Neural cell (in vitro differentiated cells): Measurements from ENCODE around the gene ARHGEF4. TPM values are rescaled to one million over a fixed set of nuclear protein-coding genes. Genes with fewer than 3 reads are reported as not detected.

Experiments used
- H2AFZ ChIP-seq: fragments of 200-600, 300-800 bp; sonication (generic), shearing (Covaris generic); 2 replicates; pipeline ENCODE4 v1.6.0; 2014; ENCODE audit warnings: low read depth, mild to moderate bottlenecking, antibody characterized with exemption, low read length, moderate library complexity
- H3F3A ChIP-seq: fragments of 200-600 bp; shearing (Covaris generic); 2 replicates; pipeline ENCODE4 v1.6.1; 2016; ENCODE audit warnings: mild to moderate bottlenecking, moderate library complexity, mixed read lengths, antibody characterized with exemption, low read length; ENCODE audit not compliant: insufficient read depth, poor library complexity, severe bottlenecking
- H3K27ac ChIP-seq: fragments of 200-600, 300-800 bp; sonication (generic), shearing (Covaris generic); 2 replicates; pipeline ENCODE4 v1.5.1; 2014; ENCODE audit warnings: mild to moderate bottlenecking, low read length, moderate library complexity
- H3K27me3 ChIP-seq: fragments of 300-800, 200-600 bp; sonication (generic), shearing (Covaris generic); 2 replicates; pipeline ENCODE4 v1.6.0; 2014; ENCODE audit warnings: mild to moderate bottlenecking, low read depth, low read length, moderate library complexity; ENCODE audit not compliant: insufficient read depth
- H3K36me3 ChIP-seq: fragments of 300-800, 200-600 bp; sonication (generic), shearing (Covaris generic); 2 replicates; pipeline ENCODE4 v1.5.1; 2014; ENCODE audit warnings: mild to moderate bottlenecking, antibody characterized with exemption, low read length, moderate library complexity; ENCODE audit not compliant: insufficient read depth
- H3K4me2 ChIP-seq: fragments of 300-800, 200-600 bp; sonication (generic), shearing (Covaris generic); 2 replicates; pipeline ENCODE4 v1.6.0; 2014; ENCODE audit warnings: mild to moderate bottlenecking, low read length
- H3K4me3 ChIP-seq: fragments of 300-800, 200-600 bp; sonication (generic), shearing (Covaris generic); 2 replicates; pipeline ENCODE4 v1.5.1; 2014; ENCODE audit warnings: mild to moderate bottlenecking, low read length, moderate library complexity
- H3K79me2 ChIP-seq: fragments of 200-600 bp; shearing (Covaris generic); replicated peaks from 2 replicates; pipeline ENCODE4 v1.6.0; 2014; ENCODE audit warnings: mild to moderate bottlenecking, low read length, moderate library complexity; ENCODE audit not compliant: insufficient read depth
- H3K9ac ChIP-seq: fragments of 300-800, 200-600 bp; sonication (generic), shearing (Covaris generic); 2 replicates; pipeline ENCODE4 v1.6.1; 2016; ENCODE audit warnings: mild to moderate bottlenecking, low read length, mixed read lengths
- H3K9me2 ChIP-seq: fragments of 200-600 bp; shearing (Covaris generic); 2 replicates; pipeline ENCODE4 v1.6.1; 2016; ENCODE audit warnings: mild to moderate bottlenecking, low read length, mixed read lengths; ENCODE audit not compliant: insufficient read depth
- H3K9me3 ChIP-seq: fragments of 200-600, 300-800 bp; sonication (generic), shearing (Covaris generic); 2 replicates; pipeline ENCODE4 v1.6.1; 2016; ENCODE audit warnings: mild to moderate bottlenecking, mixed run types, low read length, moderate library complexity, mixed read lengths
- H4K20me1 ChIP-seq: fragments of 200-600 bp; shearing (Covaris generic); 2 replicates; pipeline ENCODE4 v1.6.1; 2016; ENCODE audit warnings: mild to moderate bottlenecking, mixed run types; ENCODE audit not compliant: insufficient read depth
- CTCF ChIP-seq: fragments of 450-650 bp; IDR thresholded peaks from 2 replicates; pipeline ENCODE4 v1.5.1; 2014; ENCODE audit warnings: antibody characterized with exemption, mild to moderate bottlenecking, moderate library complexity; ENCODE audit not compliant: poor library complexity, severe bottlenecking
- EP300 ChIP-seq: fragments of 450-650 bp; conservative IDR thresholded peaks from 2 replicates; pipeline ENCODE4 v1.6.1; 2014; ENCODE audit warnings: antibody characterized with exemption, mild to moderate bottlenecking, moderate library complexity; ENCODE audit not compliant: poor library complexity, severe bottlenecking
- EZH2 ChIP-seq: fragments of 200-600, 300-800 bp; shearing (Covaris generic), sonication (generic); IDR thresholded peaks from 2 replicates; pipeline ENCODE4 v1.6.1; 2014; ENCODE audit warnings: antibody characterized with exemption, low read length, borderline replicate concordance, mild to moderate bottlenecking; ENCODE audit not compliant: insufficient read depth, poor library complexity, severe bottlenecking
- MXI1 ChIP-seq: fragments of 450-650 bp; conservative IDR thresholded peaks from 2 replicates; pipeline ENCODE4 v1.6.1; 2014; ENCODE audit warnings: antibody characterized with exemption, mild to moderate bottlenecking; ENCODE audit not compliant: poor library complexity, severe bottlenecking
- POLR2AphosphoS5 ChIP-seq: IDR thresholded peaks from 2 replicates; pipeline ENCODE4 v1.6.1; 2012
- RAD21 ChIP-seq: fragments of 450-650 bp; conservative IDR thresholded peaks from 2 replicates; pipeline ENCODE4 v1.6.1; 2014; ENCODE audit warnings: antibody characterized with exemption, mild to moderate bottlenecking, moderate library complexity
- REST ChIP-seq: IDR thresholded peaks from 2 replicates; pipeline ENCODE4 v1.6.1; 2012; ENCODE audit warnings: borderline replicate concordance
- SMC3 ChIP-seq: fragments of 450-650 bp; conservative IDR thresholded peaks from 2 replicates; pipeline ENCODE4 v1.6.1; 2014; ENCODE audit warnings: antibody characterized with exemption, mild to moderate bottlenecking, moderate library complexity; ENCODE audit not compliant: poor library complexity
- TAF1 ChIP-seq: IDR thresholded peaks from 2 replicates; pipeline ENCODE4 v1.6.1; 2012; ENCODE audit warnings: low read depth
- polyA plus RNA-seq: library from polyadenylated mRNA; depleted of rRNA; stranded (reverse); fragments of >200 nt; gene quantifications from 2 replicates; pipeline ENCODE4 v1.2.3, GENCODE V29; 2014

Gene ARHGEF4
- polyA plus RNA-seq, 1 donor from 2014 or later, result 45.9 TPM

GRCh38 chr2:131032393-131032836 lies 195.7 kb downstream of the ARHGEF4 start:
- Histone ChIP-seq H3K9me2 (no peaks in the 10 kb centered on the region), H4K20me1 (no peaks in the 10 kb centered on the region), H2AFZ (no peak overlapping the region), H3K79me2 (no peaks in the 10 kb centered on the region), H3K9ac (no peak overlapping the region), H3K4me2 (no peak overlapping the region), H3K4me3 (no peak overlapping the region), H3K36me3 (no peaks in the 10 kb centered on the region), H3K9me3 (no peaks in the 10 kb centered on the region), H3F3A (no peaks in the 10 kb centered on the region), H3K27me3 (no peaks in the 10 kb centered on the region), H3K27ac (no peak overlapping the region)
- TF ChIP-seq CTCF, result no peak
- TF ChIP-seq EP300, result no peak
- TF ChIP-seq EZH2, result no peak
- TF ChIP-seq SMC3, result no peak
- no peak for TF ChIP-seq MXI1
- no peak for TF ChIP-seq TAF1
- TF ChIP-seq REST, result no peak
- no peak for TF ChIP-seq POLR2AphosphoS5
- no peak for TF ChIP-seq RAD21

- H3K9me2 ChIP-seq, result no peaks in the 10 kb centered on the region
- peak overlapping the region; percentile 68 for H3K4me3 ChIP-seq
- no peak overlapping the region for H2AFZ ChIP-seq
- no peaks in the 10 kb centered on the region for H3K79me2 ChIP-seq
- no peaks in the 10 kb centered on the region for H3K9me3 ChIP-seq
- no peaks in the 10 kb centered on the region for H3K27me3 ChIP-seq
- H3F3A ChIP-seq, result no peaks in the 10 kb centered on the region
- peak overlapping the region; percentile 65 for H3K9ac ChIP-seq
- no peaks in the 10 kb centered on the region for H3K36me3 ChIP-seq
- no peak overlapping the region for H3K4me2 ChIP-seq
- H4K20me1 ChIP-seq, result no peaks in the 10 kb centered on the region
- TF ChIP-seq MXI1 (no peak), POLR2AphosphoS5 (no peak), EP300 (no peak), TAF1 (no peak)
- no peak overlapping the region for H3K27ac ChIP-seq
Measured at GRCh38 chr2:131033786-131034121, 197.0 kb downstream of the ARHGEF4 start.
